Gastroesophageal sphincter (tissue), 4 donors: Measurements from ENCODE around the gene IGF2R. TPM values are rescaled to one million over a fixed set of nuclear protein-coding genes. Genes with fewer than 3 reads are reported as not detected.

ENCODE experiments used
- ATAC-seq: fragments of 150-250 bp; one replicate; pipeline ENCODE4 v1.9.1; 2016; ENCODE audit warnings: mild to moderate bottlenecking, moderate library complexity
- H3K27ac ChIP-seq, 4 donors: fragments of 200-600 bp; sonication (generic) in 3 of 4; 1 replicate in 3 of 4; 2 replicates in 1 of 4; pipeline ENCODE4 v1.5.1; 2016 to 2019
- H3K27me3 ChIP-seq: fragments of 200-600 bp; sonication (generic); one replicate; pipeline ENCODE4 v1.5.1; 2019
- H3K36me3 ChIP-seq, 2 donors: fragments of 200-600 bp; sonication (generic); one replicate each; pipeline ENCODE4 v1.5.1; 2019; ENCODE audit warnings: control low read depth in 1 of 2
- H3K4me1 ChIP-seq, 3 donors: fragments of 200-600 bp; sonication (generic); 1 replicate in 2 of 3; 2 replicates in 1 of 3; pipeline ENCODE4 v1.5.1; 2016 to 2019; ENCODE audit warnings: control low read depth in 2 of 3
- H3K4me3 ChIP-seq, 2 donors: fragments of 200-600 bp; sonication (generic); one replicate each; pipeline ENCODE4 v1.5.1; 2019; ENCODE audit warnings: mild to moderate bottlenecking in 1 of 2, moderate library complexity in 1 of 2
- H3K9me3 ChIP-seq, 3 donors: fragments of 200-600 bp; sonication (generic); one replicate each; pipeline ENCODE4 v1.5.1; 2017 to 2019; ENCODE audit warnings: control low read depth in 2 of 3
- CTCF ChIP-seq, 4 experiments: fragments of 200-600 bp in 2 of 4; fragments of 450-650 bp in 2 of 4; sonication (generic) in 1 of 4; IDR thresholded peaks; one replicate each; pipeline ENCODE4 v1.5.1; 2017 to 2019; ENCODE audit warnings: antibody characterized with exemption in 4 of 4, mild to moderate bottlenecking in 2 of 4, moderate library complexity in 2 of 4
- EP300 ChIP-seq: sonication (generic); formaldehyde crosslinking; IDR thresholded peaks from one replicate; pipeline ENCODE4 v1.6.1; 2017; ENCODE audit warnings: antibody characterized with exemption, mild to moderate bottlenecking
- POLR2A ChIP-seq, 2 donors: fragments of 450-650 bp; IDR thresholded peaks; one replicate each; pipeline ENCODE4 v1.6.1; 2017; ENCODE audit warnings: antibody characterized with exemption in 2 of 2, mild to moderate bottlenecking in 2 of 2, moderate library complexity in 1 of 2
- POLR2AphosphoS5 ChIP-seq: sonication (generic); formaldehyde crosslinking; IDR thresholded peaks from one replicate; pipeline ENCODE4 v1.6.1; 2017; ENCODE audit warnings: antibody characterized with exemption
- WGBS, 2 donors: methylation state at CpG; one replicate each; pipeline ENCODE4 v1.1.5; 2018; ENCODE audit warnings: low coverage in 1 of 2; 5-methylcytosine and 5-hydroxymethylcytosine counted together
- total RNA-seq, 4 donors: library from RNA; depleted of rRNA; stranded (reverse); fragments of >200 nt; gene quantifications; one replicate each; pipeline ENCODE4 v1.1.0, GENCODE V29; 2016

Gene IGF2R
- total RNA-seq, 4 donors from 2014 or later, result 47.9 to 81.3 (median 52.7) TPM

GRCh38 chr6:159985296-159985945 lies 16.5 kb downstream of the IGF2R start:
- no peaks in the 10 kb centered on the region for H3K36me3 ChIP-seq
- peak overlapping the region in 1 of 4 donors; percentile 38 for H3K27ac ChIP-seq
- no peak for TF ChIP-seq POLR2AphosphoS5
- no peak for TF ChIP-seq EP300
- no peak for TF ChIP-seq POLR2A (IDR thresholded peaks at IDR 0.05)
- no peak for TF ChIP-seq CTCF (IDR thresholded peaks at IDR 0.05)
- peaks cover 11 to 98% (median 56%) of the 10 kb centered on the region in 3 donors for H3K4me1 ChIP-seq
- H3K27me3 ChIP-seq, result no peaks in the 10 kb centered on the region
- H3K9me3 ChIP-seq, result no peaks in the 10 kb centered on the region
- no peak overlapping the region for H3K4me3 ChIP-seq
- 56 to 90% methylated on average over 5 to 8 of the region's 11 CpGs for WGBS, 2 donors
- ATAC-seq, result no peak

GRCh38 chr6:159988983-159989454 lies 20.1 kb downstream of the IGF2R start:
- Histone ChIP-seq H3K27me3 (no peaks in the 10 kb centered on the region), H3K27ac (peak overlapping the region in 1 of 4 donors; percentile 0), H3K9me3 (no peaks in the 10 kb centered on the region), H3K36me3 (peaks cover 0 to 18% of the 10 kb centered on the region in 2 donors), H3K4me3 (no peak overlapping the region), H3K4me1 (peaks cover 6 to 75% (median 29%) of the 10 kb centered on the region in 3 donors)
- WGBS, 2 donors, result 60% methylated on average over 2 of the region's 7 CpGs; no CpG with 5 or more reads in 1 of the 2 donors
- TF ChIP-seq CTCF (IDR thresholded peaks at IDR 0.05), result no peak
- TF ChIP-seq EP300, result no peak
- no peak for TF ChIP-seq POLR2A (IDR thresholded peaks at IDR 0.05)
- TF ChIP-seq POLR2AphosphoS5, result no peak
- ATAC-seq, result no peak

- no peaks in the 10 kb centered on the region for H3K9me3 ChIP-seq
- H3K27me3 ChIP-seq, result no peaks in the 10 kb centered on the region
- no peak overlapping the region for H3K4me3 ChIP-seq
- H3K4me1 ChIP-seq, result peaks cover 4 to 67% (median 22%) of the 10 kb centered on the region in 3 donors
- WGBS, 2 donors, result 48 to 67% methylated on average over 7 to 10 of the region's 10 CpGs
- no peak for ATAC-seq
- H3K36me3 ChIP-seq, result peaks cover 0 to 18% of the 10 kb centered on the region in 2 donors
- TF ChIP-seq EP300 (no peak), CTCF (IDR thresholded peaks at IDR 0.05) (no peak), POLR2A (IDR thresholded peaks at IDR 0.05) (no peak), POLR2AphosphoS5 (no peak)
- H3K27ac ChIP-seq, result peak overlapping the region in 1 of 4 donors; percentile 0
Measured at GRCh38 chr6:159989492-159990480, 20.9 kb downstream of the IGF2R start.

GRCh38 chr6:159992366-159992765 lies 23.5 kb downstream of the IGF2R start:
- ATAC-seq, result no peak

More at GRCh38 chr6:159992366-159992765, 23.5 kb downstream of the IGF2R start:
- no peaks in the 10 kb centered on the region for H3K27me3 ChIP-seq
- 82 to 100% methylated on average over 1 of the region's 1 CpG for WGBS, 2 donors
- H3K36me3 ChIP-seq, result peaks cover 0 to 26% of the 10 kb centered on the region in 2 donors
- H3K4me1 ChIP-seq, result peaks cover 4 to 50% (median 19%) of the 10 kb centered on the region in 3 donors
- H3K4me3 ChIP-seq, result no peak overlapping the region
- no peak overlapping the region for H3K27ac ChIP-seq
- H3K9me3 ChIP-seq, result no peaks in the 10 kb centered on the region
- no peak for TF ChIP-seq POLR2AphosphoS5
- no peak for TF ChIP-seq CTCF (IDR thresholded peaks at IDR 0.05)
- TF ChIP-seq POLR2A (IDR thresholded peaks at IDR 0.05), result no peak
- no peak for TF ChIP-seq EP300
